Neuronal stem cell (in vitro differentiated cells): ENCODE data around the gene ZCCHC24.

Experiments
- DNase-seq: peaks from one replicate; pipeline ENCODE4 v3.0.0-alpha.2; 2013; ENCODE audit warnings: low spot score
- H2AFZ ChIP-seq: one replicate; pipeline ENCODE4 v1.6.1; 2013; ENCODE audit warnings: mild to moderate bottlenecking, low read length, inconsistent platforms
- H2AK5ac ChIP-seq: 2 replicates; pipeline ENCODE4 v1.6.1; 2013; ENCODE audit warnings: low read depth, mild to moderate bottlenecking, inconsistent platforms, low read length, moderate library complexity, mixed read lengths
- H2BK120ac ChIP-seq: 2 replicates; pipeline ENCODE4 v1.6.1; 2013; ENCODE audit warnings: low read depth, mild to moderate bottlenecking, inconsistent platforms, low read length, moderate library complexity, mixed read lengths
- H2BK12ac ChIP-seq: one replicate; pipeline ENCODE4 v1.6.1; 2013; ENCODE audit warnings: low read length, inconsistent platforms
- H2BK15ac ChIP-seq: 2 replicates; pipeline ENCODE4 v1.6.1; 2013; ENCODE audit warnings: mild to moderate bottlenecking, low read length, inconsistent platforms, mixed read lengths
- H2BK5ac ChIP-seq: one replicate; pipeline ENCODE4 v1.6.1; 2013; ENCODE audit warnings: inconsistent platforms, mild to moderate bottlenecking, low read length, moderate library complexity
- H3K14ac ChIP-seq: one replicate; pipeline ENCODE4 v1.6.1; 2013; ENCODE audit warnings: low read length, inconsistent platforms
- H3K18ac ChIP-seq: 2 replicates; pipeline ENCODE4 v1.6.1; 2013; ENCODE audit warnings: low read length, inconsistent platforms
- H3K23ac ChIP-seq: 2 replicates; pipeline ENCODE4 v1.6.1; 2013; ENCODE audit warnings: low read depth, mild to moderate bottlenecking, mixed read lengths, low read length, inconsistent platforms; ENCODE audit not compliant: poor library complexity
- H3K27ac ChIP-seq: replicated peaks from 3 replicates; pipeline ENCODE4 v1.5.1; 2013; ENCODE audit warnings: low read length, inconsistent platforms
- H3K27me3 ChIP-seq, 3 experiments: 2 replicates each; pipeline ENCODE4 v1.6.1; 2013; ENCODE audit warnings: low read length in 3 of 3, mild to moderate bottlenecking in 2 of 3, inconsistent platforms in 1 of 3, low read depth in 1 of 3, mixed read lengths in 1 of 3, moderate library complexity in 1 of 3; ENCODE audit not compliant: control insufficient read depth in 3 of 3, insufficient read depth in 3 of 3
- H3K36me3 ChIP-seq, 2 donors: replicated peaks in 1 of 2; 2 replicates each; pipeline ENCODE4 v1.6.1; 2013; ENCODE audit warnings: low read length in 2 of 2; ENCODE audit not compliant: control insufficient read depth in 2 of 2, insufficient read depth in 2 of 2
- H3K4ac ChIP-seq: 2 replicates; pipeline ENCODE4 v1.6.1; 2013; ENCODE audit warnings: inconsistent platforms, mild to moderate bottlenecking, low read length, moderate library complexity
- H3K4me1 ChIP-seq, 2 donors: 1 replicate in 1 of 2; 2 replicates in 1 of 2; pipeline ENCODE4 v1.6.1; 2013; ENCODE audit warnings: low read length in 2 of 2, low read depth in 1 of 2; ENCODE audit not compliant: control insufficient read depth in 2 of 2, insufficient read depth in 1 of 2
- H3K4me2 ChIP-seq: one replicate; pipeline ENCODE4 v1.6.1; 2013; ENCODE audit warnings: mild to moderate bottlenecking, low read length, inconsistent platforms; ENCODE audit not compliant: insufficient read depth, poor library complexity, severe bottlenecking
- H3K4me3 ChIP-seq, 2 donors: 2 replicates each; pipeline ENCODE4 v1.5.1; 2013; ENCODE audit warnings: low read length in 2 of 2, mild to moderate bottlenecking in 2 of 2, inconsistent platforms in 1 of 2, moderate library complexity in 1 of 2
- H3K79me1 ChIP-seq: one replicate; pipeline ENCODE4 v1.6.1; 2013; ENCODE audit warnings: low read depth, mild to moderate bottlenecking, inconsistent platforms, low read length, moderate library complexity
- H3K9ac ChIP-seq: one replicate; pipeline ENCODE4 v1.6.1; 2013; ENCODE audit warnings: mild to moderate bottlenecking, low read depth, low read length, inconsistent platforms; ENCODE audit not compliant: poor library complexity
- H3K9me3 ChIP-seq, 2 donors: replicated peaks in 1 of 2; 2 replicates each; pipeline versions ENCODE3 to v1.6.1; 2013; ENCODE audit warnings: low read length in 2 of 2, mild to moderate bottlenecking in 2 of 2, inconsistent platforms in 1 of 2, low read depth in 1 of 2, mixed read lengths in 1 of 2, moderate library complexity in 1 of 2; ENCODE audit not compliant: control insufficient read depth in 2 of 2, insufficient read depth in 1 of 2
- H4K8ac ChIP-seq: one replicate; pipeline ENCODE4 v1.6.1; 2013; ENCODE audit warnings: low read depth, mild to moderate bottlenecking, inconsistent platforms, low read length, moderate library complexity
- H4K91ac ChIP-seq: one replicate; pipeline ENCODE4 v1.6.1; 2013; ENCODE audit warnings: low read length, low read depth, mild to moderate bottlenecking, inconsistent platforms; ENCODE audit not compliant: poor library complexity
- WGBS, 2 donors: extraction: QIAGEN DNeasy Blood & Tissue Kit; methylation state at CpG; one replicate each; pipeline ENCODE4 v1.1.7; 2013; ENCODE audit warnings: missing lambda C conversion rate in 2 of 2, mixed read lengths in 1 of 2; ENCODE audit not compliant: insufficient read length in 2 of 2, insufficient replicate concordance in 1 of 2; ENCODE audit errors: extremely low coverage in 2 of 2; 5-methylcytosine and 5-hydroxymethylcytosine counted together

Gene ZCCHC24

GRCh38 chr10:79375321-79376077 lies 69.9 kb downstream of the ZCCHC24 start:
- Histone ChIP-seq H2BK12ac (peak overlapping the region; percentile 88), H3K9me3 (peaks cover 0 to 17% of the 10 kb centered on the region in 2 donors), H2BK120ac (no peak overlapping the region), H3K4me1 (peaks cover 0 to 2% of the 10 kb centered on the region in 2 donors), H4K91ac (no peak overlapping the region), H3K27ac (no peak overlapping the region), H3K27me3 (peaks cover 0 to 5% (median 0%) of the 10 kb centered on the region in 3 experiments), H4K8ac (no peak overlapping the region), H3K4me3 (no peak overlapping the region), H2AFZ (peak overlapping the region; percentile 35), H3K36me3 (peaks cover 0 to 2% of the 10 kb centered on the region in 2 donors), H3K14ac (peak overlapping the region; percentile 64), H3K79me1 (peaks cover 3% of the 10 kb centered on the region), H2BK5ac (peak overlapping the region; percentile 26), H2AK5ac (peak overlapping the region; percentile 70), H3K23ac (no peak overlapping the region), H3K4me2 (no peak overlapping the region), H2BK15ac (peak overlapping the region; percentile 93), H3K9ac (no peak overlapping the region), H3K18ac (peak overlapping the region; percentile 72), H3K4ac (peak overlapping the region; percentile 19)
- WGBS, 2 donors, result no CpG with 5 or more reads among the region's 6 CpGs
- DNase-seq, result no peak

GRCh38 chr10:79374312-79375191 lies 70.9 kb downstream of the ZCCHC24 start:
- Histone ChIP-seq H2BK5ac (no peak overlapping the region), H4K8ac (no peak overlapping the region), H3K4me3 (no peak overlapping the region), H2BK12ac (no peak overlapping the region), H3K27me3 (peaks cover 0 to 5% (median 0%) of the 10 kb centered on the region in 3 experiments), H3K4ac (no peak overlapping the region), H2BK120ac (no peak overlapping the region), H3K9me3 (peaks cover 0 to 17% of the 10 kb centered on the region in 2 donors), H2BK15ac (no peak overlapping the region), H3K27ac (no peak overlapping the region), H3K4me2 (no peak overlapping the region), H3K23ac (no peak overlapping the region), H2AFZ (no peak overlapping the region), H3K79me1 (peaks cover 3% of the 10 kb centered on the region), H2AK5ac (peak overlapping the region; percentile 0), H3K14ac (no peak overlapping the region), H4K91ac (no peak overlapping the region), H3K36me3 (peaks cover 0 to 2% of the 10 kb centered on the region in 2 donors), H3K18ac (peak overlapping the region; percentile 73), H3K9ac (no peak overlapping the region), H3K4me1 (peaks cover 0 to 2% of the 10 kb centered on the region in 2 donors)
- no CpG with 5 or more reads among the region's 7 CpGs for WGBS, 2 donors
- peak; percentile 72 for DNase-seq

- DNase-seq, result no peak
Measured at GRCh38 chr10:79372871-79373270, 72.6 kb downstream of the ZCCHC24 start.

More at GRCh38 chr10:79372871-79373270, 72.6 kb downstream of the ZCCHC24 start:
- peaks cover 0 to 5% (median 0%) of the 10 kb centered on the region in 3 experiments for H3K27me3 ChIP-seq
- no peak overlapping the region for H3K23ac ChIP-seq
- H3K18ac ChIP-seq, result no peak overlapping the region
- peaks cover 3% of the 10 kb centered on the region for H3K79me1 ChIP-seq
- H4K8ac ChIP-seq, result no peak overlapping the region
- H2BK120ac ChIP-seq, result no peak overlapping the region
- H3K27ac ChIP-seq, result no peak overlapping the region
- WGBS, 2 donors, result no CpG with 5 or more reads among the region's 4 CpGs
- H3K36me3 ChIP-seq, result peaks cover 0 to 2% of the 10 kb centered on the region in 2 donors
- no peak overlapping the region for H3K4ac ChIP-seq
- H2AFZ ChIP-seq, result no peak overlapping the region
- H3K4me2 ChIP-seq, result no peak overlapping the region
- H3K14ac ChIP-seq, result no peak overlapping the region
- no peak overlapping the region for H2BK12ac ChIP-seq
- H4K91ac ChIP-seq, result no peak overlapping the region
- no peak overlapping the region for H2BK5ac ChIP-seq
- H2BK15ac ChIP-seq, result no peak overlapping the region
- peaks cover 0 to 9% of the 10 kb centered on the region in 2 donors for H3K9me3 ChIP-seq
- H3K9ac ChIP-seq, result no peak overlapping the region
- H2AK5ac ChIP-seq, result no peak overlapping the region
- no peak overlapping the region for H3K4me3 ChIP-seq
- H3K4me1 ChIP-seq, result peaks cover 0 to 2% of the 10 kb centered on the region in 2 donors
